Chondrocyte (in vitro differentiated cells): ENCODE results near the gene RDH13. TPM values are rescaled to one million over a fixed set of nuclear protein-coding genes. Genes with fewer than 3 reads are reported as not detected.

Experiments used
- DNase-seq: peaks from one replicate; pipeline ENCODE4 v3.0.0; 2021; ENCODE audit warnings: mixed read lengths, low spot score
- H3K27ac Mint-ChIP-seq: one replicate; pipeline ENCODE4 v1.8.0; 2021; ENCODE audit warnings: mild to moderate bottlenecking, moderate library complexity, mixed read lengths; ENCODE audit not compliant: unreplicated experiment
- H3K27me3 Mint-ChIP-seq: 2 replicates; pipeline ENCODE4 v1.8.0; 2021; ENCODE audit warnings: low read depth, mixed read lengths
- H3K36me3 Mint-ChIP-seq: 2 replicates; pipeline ENCODE4 v1.8.0; 2021; ENCODE audit warnings: low read depth, mixed read lengths
- H3K4me1 Mint-ChIP-seq: 2 replicates; pipeline ENCODE4 v1.8.0; 2021; ENCODE audit warnings: low read depth, mild to moderate bottlenecking, mixed read lengths
- H3K4me3 Mint-ChIP-seq: one replicate; pipeline ENCODE4 v1.8.0; 2021; ENCODE audit warnings: mild to moderate bottlenecking, moderate library complexity, mixed read lengths; ENCODE audit not compliant: unreplicated experiment
- H3K9me3 Mint-ChIP-seq: 2 replicates; pipeline ENCODE4 v1.8.0; 2021; ENCODE audit warnings: low read depth, mixed read lengths
- total RNA-seq: library from RNA; stranded (reverse); gene quantifications from 3 replicates; pipeline ENCODE4 v1.2.1, GENCODE V29; 2021
- TF ChIP-seq, protein P1 (sequence below): fragments of 200-600 bp; sonication (generic); IDR thresholded peaks from 2 replicates; pipeline ENCODE4 v1.5.0; 2021; ENCODE audit warnings: antibody characterized with exemption, mild to moderate bottlenecking, moderate library complexity

The RDH13 gene
- total RNA-seq, 1 donor from 2014 or later: 9.7 TPM

DNA sequence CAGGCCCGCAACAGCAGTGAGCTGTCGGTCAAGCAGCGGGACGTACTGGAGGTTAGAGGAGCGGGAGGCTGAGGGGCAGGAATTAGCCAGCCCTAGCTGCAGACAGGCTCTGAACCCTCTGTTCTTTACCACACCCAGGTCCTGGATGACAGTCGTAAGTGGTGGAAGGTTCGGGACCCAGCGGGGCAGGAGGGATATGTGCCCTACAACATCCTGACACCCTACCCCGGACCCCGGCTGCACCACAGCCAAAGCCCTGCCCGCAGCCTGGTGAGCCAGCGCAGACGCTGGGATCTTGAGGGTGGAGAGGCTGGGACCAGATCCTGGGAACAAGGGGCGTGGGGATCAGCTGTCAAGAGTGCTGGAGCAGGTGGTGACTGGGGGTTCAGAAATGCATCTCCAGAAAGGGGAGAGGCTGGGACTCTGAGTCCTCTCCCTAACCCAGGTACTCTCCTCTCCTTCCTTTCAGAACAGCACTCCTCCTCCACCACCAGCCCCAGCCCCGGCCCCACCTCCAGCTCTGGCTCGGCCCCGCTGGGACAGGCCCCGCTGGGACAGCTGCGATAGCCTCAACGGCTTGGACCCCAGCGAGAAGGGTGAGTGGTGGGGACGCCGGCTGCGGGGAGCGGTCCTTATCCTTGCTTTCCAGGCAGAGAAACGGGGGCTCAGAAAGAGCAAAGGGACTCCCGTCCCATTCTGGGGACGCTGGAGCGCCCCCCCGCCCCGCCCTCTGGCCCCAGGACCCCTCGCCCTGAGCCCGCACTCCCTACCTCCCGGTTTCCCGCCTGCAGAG is 23.2 kb upstream of the RDH13 start:
- Mint-ChIP-seq H3K36me3 (peaks cover 8% of the 10 kb centered on the region), H3K27me3 (peaks cover 24% of the 10 kb centered on the region), H3K9me3 (no peaks in the 10 kb centered on the region), H3K4me3 (no peak overlapping the region), H3K4me1 (peaks cover 30% of the 10 kb centered on the region), H3K27ac (no peak overlapping the region)
- TF ChIP-seq, protein P1, sequence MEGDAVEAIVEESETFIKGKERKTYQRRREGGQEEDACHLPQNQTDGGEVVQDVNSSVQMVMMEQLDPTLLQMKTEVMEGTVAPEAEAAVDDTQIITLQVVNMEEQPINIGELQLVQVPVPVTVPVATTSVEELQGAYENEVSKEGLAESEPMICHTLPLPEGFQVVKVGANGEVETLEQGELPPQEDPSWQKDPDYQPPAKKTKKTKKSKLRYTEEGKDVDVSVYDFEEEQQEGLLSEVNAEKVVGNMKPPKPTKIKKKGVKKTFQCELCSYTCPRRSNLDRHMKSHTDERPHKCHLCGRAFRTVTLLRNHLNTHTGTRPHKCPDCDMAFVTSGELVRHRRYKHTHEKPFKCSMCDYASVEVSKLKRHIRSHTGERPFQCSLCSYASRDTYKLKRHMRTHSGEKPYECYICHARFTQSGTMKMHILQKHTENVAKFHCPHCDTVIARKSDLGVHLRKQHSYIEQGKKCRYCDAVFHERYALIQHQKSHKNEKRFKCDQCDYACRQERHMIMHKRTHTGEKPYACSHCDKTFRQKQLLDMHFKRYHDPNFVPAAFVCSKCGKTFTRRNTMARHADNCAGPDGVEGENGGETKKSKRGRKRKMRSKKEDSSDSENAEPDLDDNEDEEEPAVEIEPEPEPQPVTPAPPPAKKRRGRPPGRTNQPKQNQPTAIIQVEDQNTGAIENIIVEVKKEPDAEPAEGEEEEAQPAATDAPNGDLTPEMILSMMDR: no peak
- no peak for DNase-seq

DNA sequence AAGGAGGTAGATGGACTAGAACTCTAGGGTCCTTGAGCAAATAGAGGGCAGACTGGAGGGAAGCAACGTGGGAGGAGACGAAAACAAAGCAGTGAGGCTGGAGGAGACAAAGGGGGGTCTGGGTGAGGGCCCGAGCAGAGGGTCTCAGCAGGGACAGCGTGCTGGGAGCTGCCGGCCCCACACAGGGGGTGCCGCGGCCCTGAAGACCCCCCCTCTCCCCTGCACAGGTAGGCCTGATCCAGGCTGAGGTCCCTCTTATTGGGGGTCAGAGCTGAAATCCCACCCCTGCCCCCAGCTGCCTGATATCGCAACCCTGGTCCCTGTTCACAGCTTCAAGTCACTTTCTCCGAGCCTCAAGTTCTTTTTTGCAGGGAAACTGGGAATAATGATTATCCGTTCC is 21.5 kb upstream of the RDH13 start:
- Mint-ChIP-seq H3K27ac (no peak overlapping the region), H3K9me3 (no peaks in the 10 kb centered on the region), H3K4me3 (no peak overlapping the region), H3K27me3 (peaks cover 38% of the 10 kb centered on the region), H3K36me3 (peaks cover 5% of the 10 kb centered on the region), H3K4me1 (peaks cover 40% of the 10 kb centered on the region)
- TF ChIP-seq, protein P1: no peak
- DNase-seq: no peak

DNA sequence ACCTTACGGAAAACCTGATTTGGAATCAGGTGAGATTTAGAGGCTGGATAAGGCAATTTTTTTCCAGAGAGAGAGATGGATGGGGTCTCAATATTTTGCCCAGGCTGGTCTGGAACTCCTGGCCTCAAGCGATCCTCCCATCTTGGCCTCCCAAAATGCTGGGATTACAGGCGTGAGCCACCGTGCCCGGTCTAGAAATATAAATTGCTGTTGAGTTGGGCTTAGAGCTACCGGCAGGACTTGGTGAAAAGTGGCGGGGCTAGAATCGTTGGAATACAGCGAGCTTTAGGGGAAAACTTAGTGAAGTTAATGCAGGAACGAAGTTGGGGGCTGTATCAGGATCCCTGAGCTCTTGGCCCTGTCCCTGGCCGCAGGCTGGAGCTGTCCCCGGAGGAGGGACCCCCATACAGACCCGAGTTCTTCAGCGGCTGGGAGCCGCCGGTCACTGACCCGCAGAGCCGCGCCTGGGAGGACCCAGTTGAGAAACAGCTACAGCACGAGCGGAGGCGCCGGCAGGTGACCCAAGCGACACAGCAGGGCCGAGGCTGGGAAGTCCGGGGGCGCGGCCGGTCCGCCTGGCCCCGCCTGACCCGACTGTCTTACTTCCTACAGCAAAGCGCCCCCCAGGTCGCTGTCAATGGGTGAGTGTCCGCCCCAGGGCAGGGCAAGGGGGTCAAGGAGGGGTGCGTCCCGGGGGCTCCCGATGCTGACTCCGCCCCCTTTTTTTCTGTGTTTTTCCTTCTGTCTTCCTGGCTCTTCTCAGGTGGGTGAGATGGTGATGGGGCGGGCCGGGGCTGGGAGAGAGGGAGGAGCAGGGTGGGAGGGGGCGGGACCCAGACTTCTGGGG is 20.3 kb upstream of the RDH13 start:
- no peak overlapping the region for H3K4me3 Mint-ChIP-seq
- DNase-seq: no peak
- TF ChIP-seq, protein P1: no peak
- peaks cover 44% of the 10 kb centered on the region for H3K27me3 Mint-ChIP-seq
- H3K27ac Mint-ChIP-seq: no peak overlapping the region
- no peaks in the 10 kb centered on the region for H3K9me3 Mint-ChIP-seq
- H3K36me3 Mint-ChIP-seq: peaks cover 2% of the 10 kb centered on the region
- peaks cover 33% of the 10 kb centered on the region for H3K4me1 Mint-ChIP-seq

DNA sequence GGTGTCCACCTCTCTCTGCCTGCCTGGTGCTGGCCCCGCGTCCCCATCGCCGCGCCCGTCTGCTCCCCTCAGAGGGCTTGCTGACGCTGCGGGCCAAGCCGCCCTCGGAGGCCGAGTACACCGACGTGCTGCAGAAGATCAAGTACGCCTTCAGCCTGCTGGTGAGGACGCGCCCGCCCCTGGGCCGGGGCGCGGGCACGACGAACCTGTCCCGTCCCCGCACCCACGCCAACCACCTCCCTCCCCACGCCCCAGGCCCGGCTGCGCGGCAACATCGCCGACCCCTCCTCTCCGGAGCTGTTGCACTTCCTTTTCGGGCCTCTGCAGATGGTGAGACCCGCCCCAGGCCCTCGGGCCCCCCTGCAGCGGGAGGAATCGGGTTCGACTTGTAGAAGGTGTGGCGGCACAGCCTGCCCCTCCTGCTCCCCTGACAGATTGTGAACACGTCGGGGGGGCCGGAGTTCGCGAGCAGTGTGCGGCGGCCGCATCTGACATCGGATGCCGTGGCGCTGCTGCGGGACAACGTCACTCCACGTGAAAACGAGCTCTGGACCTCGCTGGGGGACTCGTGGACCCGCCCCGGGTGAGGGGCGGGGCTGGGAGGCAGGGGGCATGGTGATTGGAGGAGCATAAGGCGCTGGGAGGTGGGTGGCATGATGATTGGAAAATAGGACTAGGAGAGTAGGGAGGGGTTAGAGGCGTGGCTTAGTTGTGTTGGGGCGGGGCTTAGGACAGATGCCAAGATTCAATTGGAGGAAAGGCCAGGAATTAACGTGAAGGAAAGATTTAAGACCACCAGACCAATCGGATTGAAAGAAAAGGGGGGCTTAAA is 19.3 kb upstream of the RDH13 start:
- DNase-seq: no peak
- Mint-ChIP-seq H3K36me3 (peaks cover 2% of the 10 kb centered on the region), H3K27me3 (peaks cover 46% of the 10 kb centered on the region), H3K4me1 (peaks cover 23% of the 10 kb centered on the region), H3K4me3 (peak overlapping the region; percentile 53), H3K27ac (peak overlapping the region; percentile 32), H3K9me3 (no peaks in the 10 kb centered on the region)
- TF ChIP-seq, protein P1: no peak

DNA sequence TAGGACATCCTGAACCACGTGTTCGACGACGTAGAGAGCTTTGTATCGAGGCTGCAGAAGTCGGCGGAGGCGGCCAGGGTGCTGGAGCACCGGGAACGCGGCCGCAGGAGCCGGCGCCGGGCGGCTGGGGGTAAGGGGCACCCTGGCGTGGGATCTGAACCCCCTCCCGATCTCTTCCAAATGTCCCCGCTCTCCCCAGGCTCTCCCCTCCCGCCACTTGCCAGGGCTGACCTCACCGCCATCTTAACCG is 18.7 kb upstream of the RDH13 start:
- TF ChIP-seq, protein P1: no peak
- H3K27ac Mint-ChIP-seq: no peak overlapping the region
- H3K36me3 Mint-ChIP-seq: peaks cover 2% of the 10 kb centered on the region
- H3K4me3 Mint-ChIP-seq: peak overlapping the region; percentile 72
- H3K27me3 Mint-ChIP-seq: peaks cover 52% of the 10 kb centered on the region
- no peak for DNase-seq
- no peaks in the 10 kb centered on the region for H3K9me3 Mint-ChIP-seq
- H3K4me1 Mint-ChIP-seq: peaks cover 18% of the 10 kb centered on the region
